H9 (cell line): Measurements from ENCODE around the gene ACADS. TPM values are rescaled to one million over a fixed set of nuclear protein-coding genes. Genes with fewer than 3 reads are reported as not detected.

Experiments used
- DNase-seq: peaks from one replicate; pipeline ENCODE4 v3.0.0-alpha.2; 2017
- H2AFZ ChIP-seq: one replicate; pipeline ENCODE4 v1.6.1; 2013; ENCODE audit warnings: mild to moderate bottlenecking, low read length, control low read depth, moderate library complexity
- H2AK5ac ChIP-seq: 2 replicates; pipeline ENCODE4 v1.6.1; 2013; ENCODE audit warnings: low read length, control low read depth, mixed read lengths; ENCODE audit not compliant: insufficient read length
- H2BK120ac ChIP-seq: one replicate; pipeline ENCODE4 v1.6.1; 2013; ENCODE audit warnings: low read depth, mild to moderate bottlenecking, low read length, control low read depth, inconsistent platforms; ENCODE audit not compliant: poor library complexity, severe bottlenecking
- H2BK12ac ChIP-seq: 2 replicates; pipeline ENCODE4 v1.6.1; 2013; ENCODE audit warnings: low read length, control low read depth, mixed read lengths, low read depth; ENCODE audit not compliant: insufficient read length
- H2BK15ac ChIP-seq: 2 replicates; pipeline ENCODE4 v1.6.1; 2013; ENCODE audit warnings: low read depth, low read length, control low read depth
- H2BK20ac ChIP-seq: one replicate; pipeline ENCODE4 v1.6.1; 2013; ENCODE audit warnings: low read depth, mild to moderate bottlenecking, low read length, control low read depth, inconsistent platforms; ENCODE audit not compliant: poor library complexity, severe bottlenecking
- H2BK5ac ChIP-seq: 2 replicates; pipeline ENCODE4 v1.6.1; 2013; ENCODE audit warnings: low read length, control low read depth, mixed read lengths; ENCODE audit not compliant: insufficient read length
- H3K14ac ChIP-seq: 2 replicates; pipeline ENCODE4 v1.6.1; 2013; ENCODE audit warnings: low read length, control low read depth; ENCODE audit not compliant: insufficient read depth
- H3K18ac ChIP-seq: 2 replicates; pipeline ENCODE4 v1.6.1; 2013; ENCODE audit warnings: low read depth, mild to moderate bottlenecking, mixed read lengths, low read length, control low read depth; ENCODE audit not compliant: insufficient read length
- H3K23ac ChIP-seq: 2 replicates; pipeline ENCODE4 v1.6.1; 2013; ENCODE audit warnings: low read length, control low read depth, mixed read lengths, low read depth; ENCODE audit not compliant: insufficient read length
- H3K23me2 ChIP-seq: 2 replicates; pipeline ENCODE4 v1.6.1; 2013; ENCODE audit warnings: low read depth, mild to moderate bottlenecking, mixed read lengths, low read length, control low read depth; ENCODE audit not compliant: insufficient read length, poor library complexity, severe bottlenecking
- H3K27ac ChIP-seq: 2 replicates; pipeline ENCODE4 v1.5.1; 2013; ENCODE audit warnings: low read length, control low read depth, mixed read lengths, low read depth; ENCODE audit not compliant: insufficient read length
- H3K27me3 ChIP-seq: 2 replicates; pipeline ENCODE4 v1.6.1; 2013; ENCODE audit warnings: low read length, control low read depth, inconsistent platforms; ENCODE audit not compliant: insufficient read depth
- H3K4ac ChIP-seq: 2 replicates; pipeline ENCODE4 v1.6.1; 2013; ENCODE audit warnings: low read depth, mild to moderate bottlenecking, control low read depth, inconsistent platforms, low read length, moderate library complexity
- H3K4me1 ChIP-seq: 2 replicates; pipeline ENCODE4 v1.6.1; 2013; ENCODE audit warnings: low read length, control low read depth, inconsistent platforms; ENCODE audit not compliant: insufficient read depth
- H3K4me2 ChIP-seq: 2 replicates; pipeline ENCODE4 v1.6.1; 2013; ENCODE audit warnings: low read length, control low read depth, mixed read lengths; ENCODE audit not compliant: insufficient read length, insufficient read depth
- H3K56ac ChIP-seq: 2 replicates; pipeline ENCODE4 v1.6.1; 2013; ENCODE audit warnings: low read depth, mild to moderate bottlenecking, mixed read lengths, low read length, control low read depth; ENCODE audit not compliant: insufficient read length
- H3K79me1 ChIP-seq: 2 replicates; pipeline ENCODE4 v1.6.1; 2013; ENCODE audit warnings: low read depth, mild to moderate bottlenecking, moderate library complexity, low read length, control low read depth, inconsistent platforms; ENCODE audit not compliant: insufficient read depth, poor library complexity, severe bottlenecking
- H3K79me2 ChIP-seq: 2 replicates; pipeline ENCODE4 v1.6.1; 2013; ENCODE audit warnings: low read length, control low read depth, inconsistent platforms; ENCODE audit not compliant: insufficient read depth
- H3K9ac ChIP-seq: 2 replicates; pipeline ENCODE4 v1.6.1; 2013; ENCODE audit warnings: low read length, control low read depth, mixed read lengths; ENCODE audit not compliant: insufficient read length; ENCODE audit errors: extremely low read depth
- H3K9me3 ChIP-seq: one replicate; pipeline ENCODE4 v1.6.1; 2013; ENCODE audit warnings: low read depth, low read length, inconsistent platforms; ENCODE audit not compliant: control insufficient read depth
- H3T11ph ChIP-seq: one replicate; pipeline ENCODE4 v1.6.1; 2013; ENCODE audit warnings: mild to moderate bottlenecking, low read length, control low read depth, inconsistent platforms
- H4K20me1 ChIP-seq: one replicate; pipeline ENCODE4 v1.6.1; 2013; ENCODE audit not compliant: control insufficient read depth, insufficient read length, insufficient read depth
- H4K5ac ChIP-seq: 2 replicates; pipeline ENCODE4 v1.6.1; 2013; ENCODE audit warnings: low read depth, mild to moderate bottlenecking, mixed read lengths, low read length, control low read depth; ENCODE audit not compliant: insufficient read length
- H4K8ac ChIP-seq: replicated peaks from 2 replicates; pipeline ENCODE4 v1.6.1; 2013; ENCODE audit warnings: low read length, control low read depth, mixed read lengths, low read depth; ENCODE audit not compliant: insufficient read length
- H4K91ac ChIP-seq: 2 replicates; pipeline ENCODE4 v1.6.1; 2013; ENCODE audit warnings: low read depth, mild to moderate bottlenecking, moderate library complexity, mixed read lengths, low read length, control low read depth; ENCODE audit not compliant: insufficient read length
- H3K27ac Mint-ChIP-seq, 3 experiments: 2 replicates in 2 of 3; 3 replicates in 1 of 3; pipeline ENCODE4 v1.8.0; 2020 to 2021; ENCODE audit warnings: mixed read lengths in 3 of 3, mild to moderate bottlenecking in 1 of 3, moderate library complexity in 1 of 3
- H3K27me3 Mint-ChIP-seq: 2 replicates; pipeline ENCODE4 v1.8.0; 2021; ENCODE audit warnings: low read depth, mild to moderate bottlenecking, moderate library complexity, mixed read lengths
- H3K36me3 Mint-ChIP-seq, 3 experiments: 2 replicates in 2 of 3; 3 replicates in 1 of 3; pipeline ENCODE4 v1.8.0; 2020 to 2021; ENCODE audit warnings: low read depth in 3 of 3, mixed read lengths in 3 of 3; ENCODE audit not compliant: insufficient read depth in 1 of 3
- H3K4me1 Mint-ChIP-seq, 2 experiments: 2 replicates each; pipeline ENCODE4 v1.8.0; 2020; ENCODE audit warnings: mixed read lengths in 2 of 2
- H3K4me3 Mint-ChIP-seq, 2 experiments: 2 replicates in 1 of 2; 3 replicates in 1 of 2; pipeline ENCODE4 v1.8.0; 2020 to 2021; ENCODE audit warnings: mild to moderate bottlenecking in 2 of 2, mixed read lengths in 2 of 2, moderate library complexity in 1 of 2
- H3K9me3 Mint-ChIP-seq, 2 experiments: 2 replicates in 1 of 2; 3 replicates in 1 of 2; pipeline ENCODE4 v1.8.0; 2020; ENCODE audit warnings: mild to moderate bottlenecking in 2 of 2, mixed read lengths in 2 of 2, moderate library complexity in 1 of 2
- CTCF ChIP-seq: fragments of 200-600 bp; sonication (generic); conservative IDR thresholded peaks from 3 replicates; pipeline ENCODE4 v1.8.0; 2021; ENCODE audit warnings: antibody characterized with exemption, mild to moderate bottlenecking
- WGBS: extraction: QIAGEN DNeasy Blood & Tissue Kit; methylation state at CpG from one replicate; pipeline ENCODE4 v1.1.7; 2013; ENCODE audit warnings: missing lambda C conversion rate, low lambda C conversion rate, mixed read lengths; ENCODE audit not compliant: insufficient read length; ENCODE audit errors: extremely low coverage; 5-methylcytosine and 5-hydroxymethylcytosine counted together
- total RNA-seq: library from RNA; stranded (reverse); gene quantifications from 2 replicates; pipeline ENCODE4 v1.2.1, GENCODE V29; 2021

Gene ACADS
- total RNA-seq, 1 experiment from 2014 or later: 8.3 TPM

- Histone ChIP-seq H3T11ph (no peak overlapping the region), H3K4me2 (no peak overlapping the region), H4K20me1 (no peaks in the 10 kb centered on the region), H3K79me2 (peaks cover 20% of the 10 kb centered on the region), H3K14ac (no peak overlapping the region), H2BK12ac (no peak overlapping the region), H2BK120ac (no peak overlapping the region), H2BK15ac (no peak overlapping the region), H2AFZ (no peak overlapping the region), H3K27ac (no peak overlapping the region), H3K4ac (no peak overlapping the region), H2AK5ac (no peak overlapping the region), H3K9me3 (no peaks in the 10 kb centered on the region), H3K23me2 (peaks cover 14% of the 10 kb centered on the region), H3K27me3 (no peaks in the 10 kb centered on the region), H3K79me1 (no peaks in the 10 kb centered on the region), H3K56ac (no peak overlapping the region), H4K91ac (no peak overlapping the region), H3K23ac (no peak overlapping the region), H4K8ac (no peak overlapping the region), H3K4me1 (peaks cover 1% of the 10 kb centered on the region; the same call in 1 of the 2 replicates), H3K9ac (no peak overlapping the region), H2BK5ac (no peak overlapping the region), H2BK20ac (no peak overlapping the region), H3K18ac (no peak overlapping the region), H4K5ac (no peak overlapping the region)
- Mint-ChIP-seq H3K9me3 (no peaks in the 10 kb centered on the region), H3K36me3 (no peaks in the 10 kb centered on the region), H3K4me3 (no peak overlapping the region), H3K27ac (no peak overlapping the region), H3K4me1 (peaks cover 20 to 22% of the 10 kb centered on the region in 2 experiments), H3K27me3 (no peaks in the 10 kb centered on the region; the same call in 1 of the 2 replicates)
- no CpG with 5 or more reads among the region's 8 CpGs for WGBS
- no peak for DNase-seq
- no peak for TF ChIP-seq CTCF
Measured at GRCh38 chr12:120684523-120684932, 41.1 kb upstream of the ACADS start.
